Measurements from ENCODE around the gene PLIN1. TPM values are rescaled to one million over a fixed set of nuclear protein-coding genes. Genes with fewer than 3 reads are reported as not detected.
A peak's percentile ranks its signal among the peaks of the same experiment; 100 is the strongest.

PLIN1 gene
- total RNA-seq, 1 donor from 2014 or later = 0.58 TPM

GRCh38 chr15:89654847-89655805 is 24.0 kb downstream of the PLIN1 start, which contains the start of gene KIF7:
TSS of gene KIF7 (minus strand) at chr15:89655467. CDS start at chr15:89652930, 2,537 bp downstream.
- peak within 1 kb of the TSS; percentile 62 for H3K27ac Mint-ChIP-seq

GRCh38 chr15:89654301-89654761 is 24.8 kb downstream of the PLIN1 start:
- TF ChIP-seq CTCF (conservative IDR thresholded peaks at IDR 0.05) = no peak
- Mint-ChIP-seq H3K4me1 (ENCODE audit: unreplicated experiment) (peaks cover 13% of the 10 kb centered on the region), H3K27ac (peak overlapping the region; percentile 62), H3K9me3 (no peaks in the 10 kb centered on the region), H3K27me3 (peaks cover 11% of the 10 kb centered on the region), H3K36me3 (peaks cover 3% of the 10 kb centered on the region), H3K4me3 (peak overlapping the region; percentile 86)
- DNase-seq (ENCODE audit: extremely low spot score, unreplicated experiment) = no peak

More at GRCh38 chr15:89654847-89655805, 24.0 kb downstream of the PLIN1 start, which contains the start of gene KIF7:
- H3K36me3 Mint-ChIP-seq = peaks cover 3% of the 10 kb centered on the region
- H3K27me3 Mint-ChIP-seq = peaks cover 18% of the 10 kb centered on the region
- peak within 1 kb of the TSS; percentile 86 for H3K4me3 Mint-ChIP-seq
- DNase-seq (ENCODE audit: extremely low spot score, unreplicated experiment) = no peak
- H3K9me3 Mint-ChIP-seq = no peaks in the 10 kb centered on the region
- no peak for TF ChIP-seq CTCF (conservative IDR thresholded peaks at IDR 0.05)
- H3K4me1 Mint-ChIP-seq (ENCODE audit: unreplicated experiment) = peaks cover 13% of the 10 kb centered on the region

- Mint-ChIP-seq H3K9me3 (no peaks in the 10 kb centered on the region), H3K27me3 (peaks cover 5% of the 10 kb centered on the region), H3K27ac (no peak overlapping the region), H3K36me3 (peaks cover 3% of the 10 kb centered on the region), H3K4me3 (peak overlapping the region; percentile 66), H3K4me1 (ENCODE audit: unreplicated experiment) (peaks cover 13% of the 10 kb centered on the region)
- no peak for DNase-seq (ENCODE audit: extremely low spot score, unreplicated experiment)
- no peak for TF ChIP-seq CTCF (conservative IDR thresholded peaks at IDR 0.05)
These were observed 25.6 kb downstream of the PLIN1 start for GRCh38 chr15:89653578-89653977.

GRCh38 chr15:89652666-89653065 is 26.5 kb downstream of the PLIN1 start:
- no peak for TF ChIP-seq CTCF (conservative IDR thresholded peaks at IDR 0.05)
- no peak overlapping the region for H3K27ac Mint-ChIP-seq
- no peak for DNase-seq (ENCODE audit: extremely low spot score, unreplicated experiment)
- H3K27me3 Mint-ChIP-seq = peaks cover 5% of the 10 kb centered on the region
- no peak overlapping the region for H3K4me3 Mint-ChIP-seq
- peaks cover 3% of the 10 kb centered on the region for H3K36me3 Mint-ChIP-seq
- peaks cover 13% of the 10 kb centered on the region for H3K4me1 Mint-ChIP-seq (ENCODE audit: unreplicated experiment)
- H3K9me3 Mint-ChIP-seq = no peaks in the 10 kb centered on the region

- Mint-ChIP-seq H3K9me3 (no peaks in the 10 kb centered on the region), H3K36me3 (peaks cover 6% of the 10 kb centered on the region), H3K4me3 (peak overlapping the region; percentile 58), H3K27ac (no peak overlapping the region), H3K4me1 (ENCODE audit: unreplicated experiment) (peaks cover 15% of the 10 kb centered on the region), H3K27me3 (peaks cover 5% of the 10 kb centered on the region)
- TF ChIP-seq CTCF (conservative IDR thresholded peaks at IDR 0.05) = no peak
- no peak for DNase-seq (ENCODE audit: extremely low spot score, unreplicated experiment)
These were observed 27.0 kb downstream of the PLIN1 start for GRCh38 chr15:89652131-89652530.

Measured in type B pancreatic cell (in vitro differentiated cells).